Measurements from ENCODE around the gene LY6G6F.

LY6G6F gene

GRCh38 chr6:31706599-31706998 is at the start of gene LY6G6F:
LY6G6F (plus strand) TSS chr6:31706866; CDS start chr6:31706907, 41 bp downstream.
- no peak for DNase-seq
- intact Hi-C loops (cut with DNase I), result no loop called here

GRCh38 chr6:31657406-31658157 is 49.1 kb upstream of the LY6G6F start:
- DNase-seq, result no peak
- intact Hi-C loops (cut with DNase I), result no loop called here

GRCh38 chr6:31658158-31658688 is 48.4 kb upstream of the LY6G6F start:
- intact Hi-C loops (cut with DNase I), result no loop called here
- no peak for DNase-seq

GRCh38 chr6:31658983-31659648 is 47.5 kb upstream of the LY6G6F start:
- intact Hi-C loops (cut with DNase I), result no loop called here
- no peak for DNase-seq

- intact Hi-C loops (cut with DNase I), result loop anchor here (1.0 kb wide), 1 partner anchor 8 kb away; the partner anchor contains the start of gene BAG6
- DNase-seq, result peak in 5 of 42 donors; percentile 12 to 50 (median 17)
These were observed 46.9 kb upstream of the LY6G6F start for GRCh38 chr6:31659649-31660380.

- intact Hi-C loops (cut with DNase I), result loop anchor here (1.0 kb wide), 1 partner anchor 8 kb away; the partner anchor contains the start of gene BAG6
- DNase-seq, result peak; percentile 64 to 94 (median 86)
These were observed 46.0 kb upstream of the LY6G6F start, which contains the start of gene C6orf47 for GRCh38 chr6:31660381-31661261. C6orf47 (minus strand) TSS chr6:31660778; CDS start chr6:31659947, 831 bp downstream.

GRCh38 chr6:31661262-31662123 is 45.2 kb upstream of the LY6G6F start:
- intact Hi-C loops (cut with DNase I), result no loop called here
- DNase-seq, result no peak

GRCh38 chr6:31662124-31662723 is 44.4 kb upstream of the LY6G6F start:
- no peak for DNase-seq
- intact Hi-C loops (cut with DNase I), result no loop called here

- DNase-seq, result no peak
These were observed 43.3 kb upstream of the LY6G6F start for GRCh38 chr6:31663126-31663960.

GRCh38 chr6:31663961-31664789 is 42.5 kb upstream of the LY6G6F start:
- no peak for DNase-seq
- intact Hi-C loops (cut with DNase I), result no loop called here

More at GRCh38 chr6:31663126-31663960, 43.3 kb upstream of the LY6G6F start:
- intact Hi-C loops (cut with DNase I), result no loop called here

GRCh38 chr6:31664790-31665500 is 41.7 kb upstream of the LY6G6F start, which contains the start of gene GPANK1:
GPANK1 (minus strand) TSS chr6:31664997; CDS start chr6:31664478, 519 bp downstream.
- intact Hi-C loops (cut with DNase I), result loop anchor here (1.0 to 5.0 kb wide), 2 partner anchors 13 to 43 kb away; partner anchors contain the start of genes BAG6 and PRRC2A
- peak; percentile 80 to 96 (median 90) for DNase-seq

GRCh38 chr6:31665501-31666336 is 40.9 kb upstream of the LY6G6F start, which contains the start of gene CSNK2B:
CSNK2B (plus strand) TSS chr6:31666080; CDS start chr6:31666832, 752 bp downstream.
- intact Hi-C loops (cut with DNase I), result loop anchor here (1.0 to 5.0 kb wide), 2 partner anchors 13 to 43 kb away; partner anchors contain the start of genes BAG6 and PRRC2A
- DNase-seq, result peak; percentile 99 to 100 (median 100)

- intact Hi-C loops (cut with DNase I), result loop anchor here (5.0 kb wide), 1 partner anchor 44 kb away; the partner anchor contains the start of gene PRRC2A
- DNase-seq, result peak in 1 of 42 donors; percentile 15
These were observed 40.2 kb upstream of the LY6G6F start for GRCh38 chr6:31666337-31666965.

Measured in head of caudate nucleus (tissue), 42 donors.